ENCODE data around the gene ARFRP1. TPM values are rescaled to one million over a fixed set of nuclear protein-coding genes. Genes with fewer than 3 reads are reported as not detected.

ARFRP1 gene, protein sequence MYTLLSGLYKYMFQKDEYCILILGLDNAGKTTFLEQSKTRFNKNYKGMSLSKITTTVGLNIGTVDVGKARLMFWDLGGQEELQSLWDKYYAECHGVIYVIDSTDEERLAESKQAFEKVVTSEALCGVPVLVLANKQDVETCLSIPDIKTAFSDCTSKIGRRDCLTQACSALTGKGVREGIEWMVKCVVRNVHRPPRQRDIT
- 37.6 and 39.0 TPM in 2 replicates for total RNA-seq

DNA sequence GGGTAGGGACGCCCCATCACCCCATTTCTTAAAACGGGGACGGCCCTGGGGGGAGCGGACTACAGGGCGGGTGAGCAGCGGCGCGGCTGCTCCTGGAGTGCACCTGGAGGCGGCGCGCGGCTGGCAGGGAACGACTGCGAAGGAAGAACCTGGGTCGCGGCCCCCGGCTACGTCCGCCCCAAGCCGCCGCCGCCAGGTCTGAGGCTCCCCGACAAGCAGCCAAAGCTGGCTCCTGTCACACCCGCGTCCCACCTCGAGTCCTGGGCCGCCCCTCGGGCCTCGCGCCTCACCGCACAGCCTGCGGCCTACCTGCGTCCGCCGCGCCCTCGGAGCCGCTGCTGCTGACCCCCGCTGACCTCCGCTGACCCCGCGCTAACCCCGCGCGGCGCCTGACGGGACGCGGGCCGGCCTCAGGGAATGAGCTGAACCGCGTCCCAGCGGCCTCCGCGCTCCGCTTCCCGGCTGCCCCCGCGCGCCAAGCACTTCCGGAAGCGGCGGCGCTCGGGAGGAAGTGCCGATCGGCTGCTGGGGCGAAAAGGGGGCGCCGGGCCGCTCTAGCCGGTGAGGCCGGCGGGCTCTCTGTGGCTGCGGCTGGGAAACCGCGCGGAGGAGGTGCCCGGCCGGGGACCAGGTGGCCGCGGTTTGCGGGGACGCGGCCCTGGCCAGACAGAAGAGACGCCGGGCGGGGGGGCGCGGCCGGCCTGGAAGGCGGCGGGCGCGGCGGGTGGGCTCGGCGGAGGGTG, at the start of gene ARFRP1, which contains the start of gene ZGPAT:
Gene ARFRP1, minus strand, starts transcription at position 419 of the 743 bp plus-strand sequence. CDS start 885 bp downstream, outside the sequence.
Gene ZGPAT, plus strand, starts transcription at position 482 of the 743 bp plus-strand sequence. CDS start 542 bp downstream, outside the sequence.

DNA sequence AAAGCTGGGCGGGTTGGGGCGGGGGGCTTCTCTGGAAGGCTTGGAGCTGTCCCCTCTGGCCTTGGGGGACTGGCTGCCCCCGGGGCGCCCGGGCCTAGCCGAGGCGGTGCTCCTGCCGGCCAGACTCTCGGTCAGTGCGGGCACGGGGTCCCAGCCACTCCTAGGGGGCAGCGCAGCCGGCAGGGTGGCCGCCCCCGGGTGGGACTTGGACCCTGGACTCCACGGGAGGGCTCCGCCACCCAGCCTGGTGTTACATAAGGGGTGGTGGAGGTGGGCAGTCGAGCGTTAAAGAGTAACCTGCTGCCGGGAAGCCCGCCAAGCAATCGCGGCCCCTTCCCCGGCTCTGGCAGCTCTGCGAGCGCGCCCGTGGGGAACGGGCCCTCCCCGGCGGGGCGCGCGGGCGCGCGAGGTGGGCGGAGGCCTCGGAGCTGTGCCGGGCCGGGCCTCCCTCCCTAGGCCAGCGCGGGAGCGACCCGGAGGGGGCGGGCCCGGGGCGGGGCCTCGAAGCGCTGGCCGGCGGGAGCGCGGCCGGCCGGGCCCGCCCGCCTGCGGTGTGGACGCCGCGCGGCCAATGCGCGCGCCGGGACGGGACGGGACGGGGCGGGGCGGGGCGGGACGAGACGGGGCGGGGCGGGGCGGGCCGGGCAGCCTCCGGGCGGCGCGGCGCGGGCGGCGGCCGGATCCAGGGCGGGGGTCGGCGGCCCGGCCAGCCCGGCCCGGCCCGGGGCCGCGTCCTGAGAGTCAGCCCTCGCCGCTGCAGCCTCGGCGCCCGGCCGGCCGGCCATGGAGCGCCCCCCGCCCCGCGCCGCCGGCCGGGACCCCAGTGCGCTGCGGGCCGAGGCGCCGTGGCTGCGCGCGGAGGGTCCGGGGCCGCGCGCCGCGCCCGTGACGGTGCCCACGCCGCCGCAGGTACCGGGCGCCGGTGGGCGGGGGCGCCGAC, 31.6 kb upstream of the ARFRP1 start, which contains the start of gene SLC2A4RG:
Gene SLC2A4RG, plus strand, starts transcription at position 647 of the 940 bp plus-strand sequence. Its CDS starts 137 bp downstream, at position 784.

DNA sequence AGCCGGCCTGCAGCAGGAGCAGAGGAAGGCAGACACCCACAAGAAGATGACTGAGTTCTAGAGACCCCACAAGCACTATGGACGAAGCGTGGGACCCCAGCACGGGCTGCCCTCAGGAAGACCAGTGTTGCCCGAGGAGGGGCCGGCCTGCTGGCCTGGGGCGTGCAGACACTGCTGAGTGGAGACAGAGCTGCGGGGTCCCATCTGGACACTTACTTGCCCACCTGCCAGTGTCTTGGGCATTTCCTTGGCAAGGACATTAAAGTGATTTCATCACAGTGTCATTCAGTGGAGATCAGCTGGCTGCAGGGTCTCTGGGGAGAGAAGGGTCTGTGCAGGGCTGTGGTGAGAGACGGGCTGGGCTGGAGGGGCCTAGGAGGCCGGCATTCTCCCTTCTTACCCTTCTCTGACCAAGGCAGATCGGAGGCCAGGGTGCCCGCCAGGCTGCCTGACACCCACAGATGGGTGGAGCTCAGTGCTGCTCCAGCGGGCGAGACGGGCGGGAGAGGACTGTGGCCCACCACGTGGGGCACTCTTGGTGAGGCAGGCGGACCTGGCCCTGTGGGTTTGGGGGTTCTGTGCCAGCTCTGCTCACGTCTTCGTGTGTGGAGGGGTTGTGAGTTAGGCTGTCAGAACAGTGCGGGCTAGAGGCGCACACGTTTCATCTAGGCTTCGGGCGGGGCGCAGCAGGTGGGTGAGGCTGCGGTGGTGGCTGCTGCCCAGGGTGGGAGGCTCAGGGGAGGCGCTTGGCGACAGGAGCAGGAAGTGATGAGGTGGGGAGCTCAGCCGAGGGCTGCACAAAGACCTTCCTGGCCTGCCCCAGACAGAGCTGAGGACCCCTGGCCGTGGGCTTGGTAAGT, 28.3 kb upstream of the ARFRP1 start, which contains the start of gene LIME1:
Gene LIME1, plus strand, starts transcription at position 806 of the 860 bp plus-strand sequence. CDS start 886 bp downstream, outside the sequence.

DNA sequence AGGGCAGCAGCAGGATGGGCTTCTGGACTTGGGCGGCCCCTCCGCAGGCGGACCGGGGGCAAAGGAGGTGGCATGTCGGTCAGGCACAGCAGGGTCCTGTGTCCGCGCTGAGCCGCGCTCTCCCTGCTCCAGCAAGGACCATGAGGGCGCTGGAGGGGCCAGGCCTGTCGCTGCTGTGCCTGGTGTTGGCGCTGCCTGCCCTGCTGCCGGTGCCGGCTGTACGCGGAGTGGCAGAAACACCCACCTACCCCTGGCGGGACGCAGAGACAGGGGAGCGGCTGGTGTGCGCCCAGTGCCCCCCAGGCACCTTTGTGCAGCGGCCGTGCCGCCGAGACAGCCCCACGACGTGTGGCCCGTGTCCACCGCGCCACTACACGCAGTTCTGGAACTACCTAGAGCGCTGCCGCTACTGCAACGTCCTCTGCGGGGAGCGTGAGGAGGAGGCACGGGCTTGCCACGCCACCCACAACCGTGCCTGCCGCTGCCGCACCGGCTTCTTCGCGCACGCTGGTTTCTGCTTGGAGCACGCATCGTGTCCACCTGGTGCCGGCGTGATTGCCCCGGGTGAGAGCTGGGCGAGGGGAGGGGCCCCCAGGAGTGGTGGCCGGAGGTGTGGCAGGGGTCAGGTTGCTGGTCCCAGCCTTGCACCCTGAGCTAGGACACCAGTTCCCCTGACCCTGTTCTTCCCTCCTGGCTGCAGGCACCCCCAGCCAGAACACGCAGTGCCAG, 11.0 kb downstream of the ARFRP1 start, which contains the start of gene TNFRSF6B:
Gene TNFRSF6B, plus strand, starts transcription at position 25 of the 729 bp plus-strand sequence. Its CDS starts 116 bp downstream, at position 141.

DNA sequence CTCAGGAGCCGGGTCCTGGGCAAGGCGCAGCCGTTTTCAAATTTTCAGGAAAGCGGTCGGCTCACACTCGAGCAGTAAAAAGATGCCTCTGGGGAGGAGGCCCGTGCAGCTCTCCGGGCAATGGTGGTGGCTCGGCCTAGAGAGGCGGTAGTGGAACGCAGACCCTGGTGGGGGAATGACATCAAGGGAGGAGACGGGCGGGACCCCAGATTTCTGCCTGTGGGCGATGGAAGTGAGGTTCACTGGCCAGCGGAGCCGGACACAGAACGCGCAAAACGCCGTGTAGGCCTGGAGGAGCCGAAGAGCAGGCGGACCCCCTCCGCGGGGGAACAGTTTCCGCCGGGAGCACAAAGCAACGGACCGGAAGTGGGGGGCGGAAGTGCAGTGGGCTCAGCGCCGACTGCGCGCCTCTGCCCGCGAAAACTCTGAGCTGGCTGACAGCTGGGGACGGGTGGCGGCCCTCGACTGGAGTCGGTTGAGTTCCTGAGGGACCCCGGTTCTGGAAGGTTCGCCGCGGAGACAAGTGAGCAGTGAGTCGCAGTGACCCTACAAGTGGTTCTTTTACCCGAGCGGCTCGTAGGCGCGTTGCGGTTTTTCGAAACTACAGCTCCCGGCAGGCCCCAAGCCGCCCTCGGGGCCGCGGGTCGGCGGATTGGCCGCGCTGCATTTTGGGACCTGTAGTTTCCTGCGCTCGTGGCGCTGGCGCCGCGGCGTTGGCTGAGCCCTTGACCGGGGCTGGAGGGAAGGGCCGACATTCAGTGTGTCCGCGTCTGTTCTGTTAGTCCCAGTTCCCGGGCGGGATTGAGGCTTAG, 49.6 kb downstream of the ARFRP1 start, which contains the start of gene RTEL1:
Gene RTEL1, plus strand, starts transcription at position 376 of the 812 bp plus-strand sequence. CDS start 1,091 bp downstream, outside the sequence.

DNA sequence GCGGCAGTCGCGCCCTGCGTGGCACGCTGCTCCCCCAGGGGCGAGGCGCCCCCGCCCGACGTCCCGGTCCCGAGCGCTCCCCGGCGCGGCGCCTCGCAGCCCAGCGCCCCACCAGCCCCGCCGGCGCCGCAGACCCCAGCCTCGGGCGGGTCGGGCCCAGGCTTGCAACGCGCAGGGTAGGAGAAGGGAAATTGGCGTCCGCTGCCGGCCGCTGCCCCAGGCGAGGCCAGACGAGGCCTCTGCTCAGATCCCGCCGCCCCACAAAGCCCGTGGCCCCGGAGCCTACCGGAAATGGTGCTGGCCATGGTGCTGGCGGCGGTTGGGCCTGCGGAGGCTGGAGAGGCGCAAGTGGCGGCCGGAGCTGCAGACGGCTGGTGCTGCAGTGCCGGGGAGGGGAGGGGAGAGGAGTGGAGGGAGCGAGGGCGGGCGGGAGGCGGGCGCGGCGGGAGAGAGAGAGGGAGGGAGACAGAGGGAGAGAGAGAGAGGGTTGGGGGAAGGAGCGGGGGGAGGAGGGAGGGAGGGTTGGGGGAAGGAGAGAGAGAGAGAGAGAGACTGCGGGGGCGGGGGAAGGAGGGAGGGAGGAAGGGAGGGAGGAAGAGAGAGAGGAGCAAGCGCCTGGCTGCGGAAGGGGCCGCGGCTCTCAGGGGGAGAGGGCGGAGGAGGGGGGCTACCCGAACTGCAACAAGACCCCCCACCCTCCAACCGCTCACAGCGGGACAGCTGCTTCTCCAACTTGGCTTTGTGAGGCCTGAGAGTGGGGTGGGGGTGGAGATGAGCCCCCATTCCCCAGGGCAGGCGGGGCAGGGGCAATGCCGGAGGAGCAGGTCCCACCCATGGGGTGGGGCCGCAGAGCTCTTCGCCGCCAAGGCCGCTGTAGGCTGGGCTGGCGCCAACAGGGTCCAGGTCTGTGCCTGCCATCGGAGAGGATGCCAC, 54.5 kb downstream of the ARFRP1 start, which contains the start of gene STMN3:
Gene STMN3, minus strand, starts transcription at position 384 of the 933 bp plus-strand sequence. Its CDS starts 79 bp downstream, at position 305.

Other genes starting within 250 kb of the ARFRP1 start
- not detected in 2 replicates for gene KCNQ2, start 235.3 kb downstream of the ARFRP1 start, total RNA-seq
- not detected in 2 replicates for gene EEF1A2, start 208.9 kb downstream of the ARFRP1 start, total RNA-seq
- 156 and 298 TPM in 2 replicates for gene PPDPF, start 187.2 kb downstream of the ARFRP1 start, total RNA-seq
- 16.7 and 28.0 TPM in 2 replicates for gene PTK6, start 170.6 kb downstream of the ARFRP1 start, total RNA-seq
- 0.39 TPM in 1 of 2 replicates, not detected in the other for gene SRMS, start 160.2 kb downstream of the ARFRP1 start, total RNA-seq
- 1.1 and 1.7 TPM in 2 replicates for gene FNDC11, start 153.8 kb downstream of the ARFRP1 start, total RNA-seq
- 28.9 and 40.2 TPM in 2 replicates for gene HELZ2, start 133.7 kb downstream of the ARFRP1 start, total RNA-seq
- gene GMEB2, start 80.9 kb downstream of the ARFRP1 start, total RNA-seq, result 10.3 and 11.2 TPM in 2 replicates
- gene STMN3, start 54.6 kb downstream of the ARFRP1 start, total RNA-seq, result 14.6 and 24.8 TPM in 2 replicates
- gene RTEL1, start 49.7 kb downstream of the ARFRP1 start, total RNA-seq, result 14.7 and 16.0 TPM in 2 replicates
- gene TNFRSF6B, start 11.3 kb downstream of the ARFRP1 start, total RNA-seq, result 619 and 1,142 TPM in 2 replicates
- gene ZGPAT, start 63 bp upstream of the ARFRP1 start, total RNA-seq, result 23.2 and 24.1 TPM in 2 replicates
- gene LIME1, start 28.7 kb upstream of the ARFRP1 start, total RNA-seq, result 7.3 and 8.9 TPM in 2 replicates
- 116 and 119 TPM in 2 replicates for gene SLC2A4RG, start 31.8 kb upstream of the ARFRP1 start, total RNA-seq
- gene ZBTB46, start 123.3 kb upstream of the ARFRP1 start, total RNA-seq, result 0.23 and 0.78 TPM in 2 replicates
- not detected in 2 replicates for gene ABHD16B, start 153.5 kb upstream of the ARFRP1 start, total RNA-seq
- 146 and 151 TPM in 2 replicates for gene TPD52L2, start 157.3 kb upstream of the ARFRP1 start, total RNA-seq
- 61.3 and 64.2 TPM in 2 replicates for gene DNAJC5, start 187.2 kb upstream of the ARFRP1 start, total RNA-seq
- 21.4 and 27.6 TPM in 2 replicates for gene UCKL1, start 248.4 kb upstream of the ARFRP1 start, total RNA-seq